Mammary epithelial cell (primary cell): ENCODE results near the gene OXTR.

Experiments
- CTCF ChIP-seq, 2 donors: IDR thresholded peaks in 1 of 2; conservative IDR thresholded peaks in 1 of 2; 2 replicates each; pipeline ENCODE4 v1.5.1; 2011 to 2012; ENCODE audit warnings: inconsistent platforms in 2 of 2, low read length in 2 of 2, mild to moderate bottlenecking in 2 of 2, control low read depth in 1 of 2, low read depth in 1 of 2; ENCODE audit not compliant: insufficient read depth in 1 of 2; ENCODE audit errors: extremely low read depth in 1 of 2
- EZH2 ChIP-seq: IDR thresholded peaks from 2 replicates; pipeline ENCODE4 v1.6.1; 2012; ENCODE audit warnings: low read length, inconsistent platforms, borderline replicate concordance

GRCh38 chr3:8805774-8806173 lies 36.4 kb upstream of the OXTR start:
- TF ChIP-seq CTCF (conservative IDR thresholded peaks at IDR 0.05 in 1 of 2, IDR thresholded peaks at IDR 0.05 in 1 of 2; ENCODE audit: extremely low read depth in 1 of 2, insufficient read depth in 1 of 2, low read depth in 1 of 2, low read length in 2 of 2) = no peak
- no peak for TF ChIP-seq EZH2
